ENCODE measurements around the gene PDHX. TPM values are rescaled to one million over a fixed set of nuclear protein-coding genes. Genes with fewer than 3 reads are reported as not detected.
"Not testable (repeated sequence)": the region's sequence is repeated elsewhere in the genome, so short reads cannot be mapped to it uniquely, and the experiment has no call there.

Gene PDHX
- total and polyA plus RNA-seq, 5 donors from 2014 or later, result 18.2 to 24.1 (median 20.0) TPM

DNA sequence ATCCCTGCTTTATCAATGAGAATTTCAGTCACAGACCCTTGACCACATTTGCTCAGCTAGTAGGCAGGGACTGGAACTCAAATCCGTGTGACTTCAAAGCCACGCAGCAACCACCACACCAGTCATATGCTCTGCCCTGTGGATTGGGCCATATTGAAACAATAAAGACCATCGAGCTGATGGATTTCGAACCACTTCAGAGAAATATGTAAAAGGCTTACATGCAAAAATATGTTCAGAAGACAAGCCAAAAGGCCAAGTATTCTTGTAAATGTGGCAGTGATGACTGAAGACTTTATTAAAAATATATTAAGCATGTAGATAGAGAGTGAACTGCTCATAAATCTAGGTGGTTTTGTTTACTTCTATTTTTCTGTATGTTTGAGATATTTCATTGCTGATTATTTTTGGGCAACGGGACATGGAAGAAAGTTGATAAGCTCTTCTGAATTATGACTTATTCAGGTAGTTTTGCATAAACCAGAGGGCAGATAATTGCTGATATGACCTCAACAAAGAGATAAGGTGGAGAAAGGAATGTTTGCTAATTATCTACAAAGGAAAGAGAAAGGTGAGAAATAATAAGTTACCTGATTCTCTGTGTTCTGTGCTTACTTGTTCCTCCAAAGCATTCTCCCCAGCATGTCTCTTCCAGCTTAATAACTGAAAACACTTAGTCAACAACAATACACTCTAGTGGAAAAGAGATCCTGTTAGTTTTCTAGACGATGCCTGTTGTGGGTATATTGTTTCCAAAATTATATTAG is 99.4 kb downstream of the PDHX start:
- H3K27ac Mint-ChIP-seq, result no peak overlapping the region
- no peak for ATAC-seq (ENCODE audit: low read depth in 2 of 2)

DNA sequence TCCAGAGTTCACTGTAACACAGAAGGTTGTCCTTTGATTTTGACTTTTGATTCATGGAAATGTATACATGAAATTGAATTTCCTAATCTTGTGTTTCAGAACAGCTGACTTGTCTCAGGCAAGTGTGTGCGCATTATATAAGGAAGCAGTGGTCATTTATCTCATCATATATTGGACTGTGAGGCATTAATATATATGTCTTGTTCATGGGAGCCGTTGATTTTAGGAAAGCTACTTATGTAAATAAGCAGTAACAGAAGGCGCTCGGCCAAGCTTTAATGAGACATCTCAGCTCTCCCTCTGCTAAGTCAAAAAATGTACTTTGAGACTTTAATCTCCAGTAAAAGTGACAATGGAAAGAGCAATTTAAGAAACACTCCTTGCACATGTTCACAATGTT is 100.5 kb downstream of the PDHX start:
- no peaks in the 10 kb centered on the region for H3K27me3 ChIP-seq (ENCODE audit: control insufficient read depth, insufficient read depth, low read length)
- no peak overlapping the region for H3K4me3 ChIP-seq (ENCODE audit: low read depth, low read length)
- peaks cover 25% of the 10 kb centered on the region for H3K4me1 ChIP-seq (ENCODE audit: control insufficient read depth, insufficient read depth, low read length, poor library complexity, severe bottlenecking)
- no peak overlapping the region for H3K4me3 Mint-ChIP-seq
- H3K9me3 ChIP-seq (ENCODE audit: control insufficient read depth in 2 of 2, low read length in 2 of 2), result no peaks in the 10 kb centered on the region
- no peaks in the 10 kb centered on the region for H3K36me3 Mint-ChIP-seq
- H3K36me3 ChIP-seq (ENCODE audit: control insufficient read depth, insufficient read depth, low read length), result no peaks in the 10 kb centered on the region
- H3K27ac Mint-ChIP-seq, result no peak overlapping the region
- no peak for DNase-seq
- no peak for ATAC-seq (ENCODE audit: low read depth in 2 of 2)
- H3K9me3 Mint-ChIP-seq, result peaks cover 0 to 2% (median 0%) of the 10 kb centered on the region in 7 donors
- H3K27me3 Mint-ChIP-seq, result no peaks in the 10 kb centered on the region
- H3K27ac ChIP-seq (ENCODE audit: insufficient read depth, low read length, poor library complexity, severe bottlenecking), result no peak overlapping the region
- H3K4me1 Mint-ChIP-seq, result peaks cover 22 to 29% (median 25%) of the 10 kb centered on the region in 4 donors

More for the DNA sequence above, 99.4 kb downstream of the PDHX start:
- no peaks in the 10 kb centered on the region for H3K9me3 ChIP-seq (ENCODE audit: control insufficient read depth in 2 of 2, low read length in 2 of 2)
- Mint-ChIP-seq H3K27me3 (no peaks in the 10 kb centered on the region), H3K4me1 (peaks cover 16 to 38% (median 27%) of the 10 kb centered on the region in 4 donors), H3K9me3 (peaks cover 0 to 2% (median 0%) of the 10 kb centered on the region in 7 donors), H3K36me3 (no peaks in the 10 kb centered on the region), H3K4me3 (no peak overlapping the region)
- no peak overlapping the region for H3K27ac ChIP-seq (ENCODE audit: insufficient read depth, low read length, poor library complexity, severe bottlenecking)
- H3K27me3 ChIP-seq (ENCODE audit: control insufficient read depth, insufficient read depth, low read length), result no peaks in the 10 kb centered on the region
- peaks cover 28% of the 10 kb centered on the region for H3K4me1 ChIP-seq (ENCODE audit: control insufficient read depth, insufficient read depth, low read length, poor library complexity, severe bottlenecking)
- no peak overlapping the region for H3K4me3 ChIP-seq (ENCODE audit: low read depth, low read length)
- DNase-seq, result no peak
- no peaks in the 10 kb centered on the region for H3K36me3 ChIP-seq (ENCODE audit: control insufficient read depth, insufficient read depth, low read length)

DNA sequence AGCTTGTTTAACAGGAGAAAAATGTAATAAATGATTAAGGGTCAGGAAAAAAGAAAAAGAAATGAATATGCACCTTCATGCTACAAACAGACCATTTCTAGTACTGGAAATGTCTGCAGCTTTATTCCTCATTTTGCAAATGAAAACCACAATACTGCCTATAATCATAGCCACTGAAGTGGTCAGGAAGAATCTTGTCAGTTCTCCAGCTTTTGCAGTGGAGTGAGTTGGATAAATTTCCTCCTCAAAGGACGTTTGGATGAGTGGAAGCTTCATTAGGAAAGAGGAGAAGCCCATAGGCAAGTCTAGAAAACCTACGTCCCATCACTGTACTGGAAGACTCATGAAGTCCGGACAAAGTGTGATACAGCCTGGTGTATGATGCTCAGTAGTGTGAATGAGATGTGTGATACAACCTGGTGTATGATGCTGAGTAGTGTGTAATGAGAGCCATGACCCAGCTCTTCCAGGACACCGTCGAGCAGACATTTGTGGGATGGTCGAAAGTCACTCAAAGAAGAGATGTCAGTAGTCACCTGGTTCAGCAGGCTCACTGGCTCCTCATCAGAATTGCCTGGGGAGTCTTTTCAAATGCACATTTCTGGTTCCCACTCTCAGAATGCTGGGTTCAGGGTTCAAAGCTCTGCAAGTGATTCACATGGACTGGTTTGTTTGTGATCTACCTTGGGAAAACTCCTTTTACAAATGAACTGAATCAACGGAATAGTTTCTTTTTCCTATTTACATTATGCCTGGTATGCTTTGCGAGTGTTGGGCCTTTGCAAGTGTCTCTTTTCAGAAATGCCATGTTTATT is 101.3 kb downstream of the PDHX start:
- ATAC-seq (ENCODE audit: low read depth in 2 of 2), result no peak
- Mint-ChIP-seq H3K4me3 (no peak overlapping the region), H3K4me1 (peaks cover 16 to 23% (median 18%) of the 10 kb centered on the region in 4 donors), H3K36me3 (no peaks in the 10 kb centered on the region), H3K27me3 (no peaks in the 10 kb centered on the region), H3K27ac (no peak overlapping the region), H3K9me3 (peaks cover 0 to 2% (median 0%) of the 10 kb centered on the region in 7 donors)
- Histone ChIP-seq H3K9me3 (ENCODE audit: control insufficient read depth in 2 of 2, low read length in 2 of 2) (no peaks in the 10 kb centered on the region), H3K4me1 (ENCODE audit: control insufficient read depth, insufficient read depth, low read length, poor library complexity, severe bottlenecking) (peaks cover 17% of the 10 kb centered on the region), H3K4me3 (ENCODE audit: low read depth, low read length) (no peak overlapping the region), H3K27me3 (ENCODE audit: control insufficient read depth, insufficient read depth, low read length) (no peaks in the 10 kb centered on the region), H3K36me3 (ENCODE audit: control insufficient read depth, insufficient read depth, low read length) (no peaks in the 10 kb centered on the region), H3K27ac (ENCODE audit: insufficient read depth, low read length, poor library complexity, severe bottlenecking) (no peak overlapping the region)
- DNase-seq, result no peak

DNA sequence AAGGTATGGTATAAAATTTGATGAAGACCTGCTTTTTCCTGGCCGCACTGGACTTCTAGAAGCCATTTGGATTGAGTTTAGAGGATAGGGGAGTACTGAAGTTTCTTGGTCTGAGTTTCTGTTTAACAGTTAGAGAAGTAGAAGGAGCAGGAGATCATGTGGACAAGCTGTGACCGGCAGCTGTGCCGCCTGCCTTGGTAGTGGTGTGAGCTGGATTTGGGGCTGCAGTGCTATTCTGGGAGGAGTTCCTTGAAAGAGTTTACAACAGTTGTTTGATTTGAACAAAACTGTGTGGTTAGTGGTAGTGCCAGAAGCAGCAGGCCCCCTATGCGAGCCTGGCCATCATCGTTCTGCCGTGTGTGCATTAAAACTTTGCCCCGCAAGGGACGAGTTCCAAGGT is 105.2 kb downstream of the PDHX start:
- Histone ChIP-seq H3K4me1 (ENCODE audit: control insufficient read depth, insufficient read depth, low read length, poor library complexity, severe bottlenecking) (no peaks in the 10 kb centered on the region), H3K4me3 (ENCODE audit: low read depth, low read length) (no peak overlapping the region), H3K27me3 (ENCODE audit: control insufficient read depth, insufficient read depth, low read length) (no peaks in the 10 kb centered on the region), H3K9me3 (ENCODE audit: control insufficient read depth in 2 of 2, low read length in 2 of 2) (peaks cover 0 to 4% of the 10 kb centered on the region in 2 experiments), H3K27ac (ENCODE audit: insufficient read depth, low read length, poor library complexity, severe bottlenecking) (no peak overlapping the region), H3K36me3 (ENCODE audit: control insufficient read depth, insufficient read depth, low read length) (no peaks in the 10 kb centered on the region)
- H3K27ac Mint-ChIP-seq, result no peak overlapping the region
- H3K27me3 Mint-ChIP-seq, result no peaks in the 10 kb centered on the region
- H3K9me3 Mint-ChIP-seq, result peaks cover 1 to 22% (median 14%) of the 10 kb centered on the region in 7 donors
- ATAC-seq (ENCODE audit: low read depth in 2 of 2) (no peak), DNase-seq (no peak)
- H3K36me3 Mint-ChIP-seq, result peaks cover 14% of the 10 kb centered on the region
- H3K4me1 Mint-ChIP-seq, result peaks cover 0 to 6% (median 6%) of the 10 kb centered on the region in 4 donors
- H3K4me3 Mint-ChIP-seq, result no peak overlapping the region

DNA sequence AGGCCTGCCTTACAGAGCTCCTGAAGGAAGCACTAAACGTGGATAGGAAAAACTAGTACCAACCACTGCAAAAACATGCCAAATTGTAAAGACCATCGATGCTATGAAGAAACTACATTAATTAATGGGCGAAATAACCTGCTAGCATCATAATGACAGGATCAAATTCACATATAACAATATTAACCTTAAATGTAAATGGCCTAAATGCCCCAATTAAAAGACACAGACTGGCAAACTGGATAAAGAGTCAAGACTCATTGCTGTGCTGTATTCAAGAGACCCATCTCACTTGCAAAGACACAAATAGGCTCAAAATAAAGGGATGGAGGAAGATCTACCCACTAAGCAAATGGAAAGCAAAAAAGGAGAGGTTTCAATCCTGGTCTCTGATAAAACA is 107.5 kb downstream of the PDHX start:
- H3K27ac ChIP-seq (ENCODE audit: insufficient read depth, low read length, poor library complexity, severe bottlenecking); DNase-seq; ATAC-seq (ENCODE audit: low read depth in 2 of 2); H3K4me1 Mint-ChIP-seq; H3K27me3 Mint-ChIP-seq; H3K27ac Mint-ChIP-seq; H3K4me1 ChIP-seq (ENCODE audit: control insufficient read depth, insufficient read depth, low read length, poor library complexity, severe bottlenecking); H3K4me3 Mint-ChIP-seq; H3K4me3 ChIP-seq (ENCODE audit: low read depth, low read length); H3K27me3 ChIP-seq (ENCODE audit: control insufficient read depth, insufficient read depth, low read length); H3K36me3 ChIP-seq (ENCODE audit: control insufficient read depth, insufficient read depth, low read length); H3K9me3 ChIP-seq (ENCODE audit: control insufficient read depth in 2 of 2, low read length in 2 of 2): not testable (repeated sequence)
- peaks cover 3 to 22% (median 14%) of the 10 kb centered on the region in 7 donors for H3K9me3 Mint-ChIP-seq
- H3K36me3 Mint-ChIP-seq, result peaks cover 14% of the 10 kb centered on the region

DNA sequence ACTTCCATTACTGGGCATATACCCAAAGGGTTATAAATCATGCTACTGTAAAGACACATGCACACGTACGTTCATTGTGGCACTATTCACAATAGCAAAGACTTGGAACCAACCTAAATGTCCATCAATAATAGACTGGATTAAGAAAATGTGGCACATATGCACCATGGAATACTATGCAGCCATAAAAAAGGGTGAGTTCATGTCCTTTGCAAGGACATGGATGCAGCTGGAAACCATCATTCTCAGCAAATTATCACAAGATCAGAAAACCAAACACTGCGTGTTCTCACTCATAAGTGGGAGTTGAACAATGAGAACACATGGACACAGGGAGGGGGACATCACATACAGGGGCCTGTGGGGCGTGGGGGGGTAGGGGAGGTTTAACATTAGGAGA is 111.6 kb downstream of the PDHX start:
- H3K4me1 Mint-ChIP-seq, result peaks cover 18 to 32% (median 29%) of the 10 kb centered on the region in 4 donors
- H3K9me3 ChIP-seq (ENCODE audit: control insufficient read depth in 2 of 2, low read length in 2 of 2); H3K27ac ChIP-seq (ENCODE audit: insufficient read depth, low read length, poor library complexity, severe bottlenecking); H3K36me3 ChIP-seq (ENCODE audit: control insufficient read depth, insufficient read depth, low read length); H3K4me3 Mint-ChIP-seq; H3K4me3 ChIP-seq (ENCODE audit: low read depth, low read length); ATAC-seq (ENCODE audit: low read depth in 2 of 2); H3K27ac Mint-ChIP-seq; H3K27me3 Mint-ChIP-seq; DNase-seq; H3K27me3 ChIP-seq (ENCODE audit: control insufficient read depth, insufficient read depth, low read length): not testable (repeated sequence)
- H3K9me3 Mint-ChIP-seq, result peaks cover 3 to 22% (median 14%) of the 10 kb centered on the region in 7 donors
- peaks cover 19% of the 10 kb centered on the region for H3K36me3 Mint-ChIP-seq
- peaks cover 16% of the 10 kb centered on the region for H3K4me1 ChIP-seq (ENCODE audit: control insufficient read depth, insufficient read depth, low read length, poor library complexity, severe bottlenecking)

DNA sequence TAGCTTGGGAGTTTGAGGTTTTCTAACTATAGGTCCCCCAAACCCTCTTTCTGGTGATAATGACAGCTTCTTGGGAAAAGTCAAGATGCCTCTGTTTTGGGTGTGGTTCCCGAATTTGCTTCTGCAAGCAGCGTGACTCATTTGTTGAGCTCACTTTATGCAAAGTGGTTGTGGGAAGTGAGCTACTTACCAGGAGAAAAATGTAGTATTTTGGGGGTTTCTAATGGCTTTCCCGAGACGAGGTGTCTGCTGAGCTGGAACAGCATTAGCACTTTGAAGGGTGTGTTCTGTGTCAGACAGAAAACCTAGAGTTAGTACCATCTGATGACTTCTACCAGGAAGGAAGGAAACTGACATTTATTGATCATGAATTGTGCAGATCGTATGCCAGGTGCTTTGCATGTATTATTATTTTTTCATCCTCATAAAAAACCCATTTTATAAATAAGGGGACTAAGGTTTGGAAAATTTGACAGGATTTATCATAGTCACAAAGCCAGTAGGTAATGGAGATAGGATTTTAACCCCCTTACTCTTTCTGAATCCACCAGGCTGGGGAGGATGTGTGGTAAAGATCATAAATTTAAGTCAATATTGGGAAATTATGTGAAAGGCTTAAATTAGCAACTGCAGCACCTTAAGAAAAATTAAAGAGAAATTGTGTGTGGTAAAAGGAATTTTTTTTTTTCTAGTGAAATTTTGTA is 113.7 kb downstream of the PDHX start:
- peak; percentile 54 for ATAC-seq (ENCODE audit: low read depth in 2 of 2)
- H3K9me3 Mint-ChIP-seq, result peaks cover 0 to 6% (median under 1%) of the 10 kb centered on the region in 7 donors
- H3K4me1 ChIP-seq (ENCODE audit: control insufficient read depth, insufficient read depth, low read length, poor library complexity, severe bottlenecking), result peaks cover 16% of the 10 kb centered on the region
- no peak overlapping the region for H3K27ac ChIP-seq (ENCODE audit: insufficient read depth, low read length, poor library complexity, severe bottlenecking)
- peak in 1 of 3 donors; percentile 57 for DNase-seq
- H3K36me3 Mint-ChIP-seq, result peaks cover 5% of the 10 kb centered on the region
- H3K27ac Mint-ChIP-seq, result peak overlapping the region; percentile 74 to 95 (median 76)
- H3K4me3 ChIP-seq (ENCODE audit: low read depth, low read length), result peak overlapping the region; percentile 72
- no peaks in the 10 kb centered on the region for H3K9me3 ChIP-seq (ENCODE audit: control insufficient read depth in 2 of 2, low read length in 2 of 2)
- no peaks in the 10 kb centered on the region for H3K27me3 Mint-ChIP-seq
- peak overlapping the region; percentile 9 to 66 (median 36) for H3K4me3 Mint-ChIP-seq
- peaks cover 27 to 47% (median 34%) of the 10 kb centered on the region in 4 donors for H3K4me1 Mint-ChIP-seq
- H3K27me3 ChIP-seq (ENCODE audit: control insufficient read depth, insufficient read depth, low read length), result no peaks in the 10 kb centered on the region
- no peaks in the 10 kb centered on the region for H3K36me3 ChIP-seq (ENCODE audit: control insufficient read depth, insufficient read depth, low read length)
